Endometrium (tissue), 2 donors: ENCODE results near the gene DNAI2.

Experiments
- FAIRE-seq: peaks from 2 replicates; lab custom pipeline; 2012; peaks lifted over from hg19 to GRCh38; lab: Jason Lieb, UNC
- donor health status: control.
- donor health status: control.

Gene DNAI2

GRCh38 chr17:74305865-74306654, 32.0 kb downstream of the DNAI2 start:
- FAIRE-seq, result no peak

GRCh38 chr17:74307984-74308773, 34.1 kb downstream of the DNAI2 start:
- no peak for FAIRE-seq

- FAIRE-seq, result no peak
These were observed 35.9 kb downstream of the DNAI2 start for GRCh38 chr17:74309902-74310301.

GRCh38 chr17:74314877-74315276, 40.8 kb downstream of the DNAI2 start:
- no peak for FAIRE-seq

GRCh38 chr17:74316220-74316619, 42.2 kb downstream of the DNAI2 start:
- no peak for FAIRE-seq

- FAIRE-seq, result no peak
These were observed 43.0 kb downstream of the DNAI2 start for GRCh38 chr17:74317071-74317470.

- no peak for FAIRE-seq
These were observed 44.4 kb downstream of the DNAI2 start for GRCh38 chr17:74318391-74318790.

GRCh38 chr17:74324521-74324920, 50.5 kb downstream of the DNAI2 start:
- FAIRE-seq, result no peak

GRCh38 chr17:74325376-74325742, 51.3 kb downstream of the DNAI2 start:
- no peak for FAIRE-seq

- FAIRE-seq, result no peak
These were observed 51.8 kb downstream of the DNAI2 start, which contains the start of gene KIF19 for GRCh38 chr17:74325743-74326379. TSS of gene KIF19 (plus strand) at chr17:74326226. CDS start at chr17:74326350, 124 bp downstream.

- FAIRE-seq, result no peak
These were observed 52.5 kb downstream of the DNAI2 start for GRCh38 chr17:74326506-74326905.

- no peak for FAIRE-seq
These were observed 54.5 kb downstream of the DNAI2 start for GRCh38 chr17:74328487-74328886.

GRCh38 chr17:74329378-74329777, 55.3 kb downstream of the DNAI2 start:
- no peak for FAIRE-seq

- FAIRE-seq, result no peak
These were observed 56.4 kb downstream of the DNAI2 start for GRCh38 chr17:74330446-74330845.

GRCh38 chr17:74332017-74332650, 58.1 kb downstream of the DNAI2 start:
- no peak for FAIRE-seq

GRCh38 chr17:74332763-74333283, 58.8 kb downstream of the DNAI2 start:
- no peak for FAIRE-seq

- no peak for FAIRE-seq
These were observed 60.5 kb downstream of the DNAI2 start for GRCh38 chr17:74334393-74335039.

- no peak for FAIRE-seq
These were observed 61.6 kb downstream of the DNAI2 start for GRCh38 chr17:74335529-74336062.

GRCh38 chr17:74336307-74336706, 62.3 kb downstream of the DNAI2 start:
- FAIRE-seq, result no peak

GRCh38 chr17:74337834-74338500, 63.9 kb downstream of the DNAI2 start:
- no peak for FAIRE-seq
